Right lobe of liver (tissue), 4 donors: ENCODE results near the gene AFAP1.

Experiments
- CTCF ChIP-seq, 4 donors: fragments of 200-600 bp in 3 of 4; fragments of 450-650 bp in 1 of 4; IDR thresholded peaks; one replicate each; pipeline versions ENCODE4 v1.5.1 to v1.8.0; 2016 to 2022; ENCODE audit warnings: antibody characterized with exemption in 4 of 4, mild to moderate bottlenecking in 2 of 4
- POLR2A ChIP-seq: fragments of 450-650 bp; IDR thresholded peaks from one replicate; pipeline ENCODE4 v1.6.1; 2017; ENCODE audit warnings: antibody characterized with exemption, mild to moderate bottlenecking
- donor health status: DM: no; HTN: no; CAD: no.
- donor health status: DM: no; HTN: no; CAD: no.
- donor health status: DM: no; HTN: yes; CAD: no.

GRCh38 chr4:7829652-7830580, 109.7 kb downstream of the AFAP1 start:
- TF ChIP-seq CTCF (IDR thresholded peaks at IDR 0.05) (no peak), POLR2A (no peak)
